NCI-H1105 treated with DMSO at 0.1 percent for 48 hours (cell line): Measurements from ENCODE around the gene LDB3.
"Not testable (repeated sequence)": the region's sequence is repeated elsewhere in the genome, so short reads cannot be mapped to it uniquely, and the experiment has no call there.

Source experiments
- DNase-seq: peaks from one replicate; lab custom pipeline; 2025; lab: John Stamatoyannopoulos, UW

LDB3 gene, protein sequence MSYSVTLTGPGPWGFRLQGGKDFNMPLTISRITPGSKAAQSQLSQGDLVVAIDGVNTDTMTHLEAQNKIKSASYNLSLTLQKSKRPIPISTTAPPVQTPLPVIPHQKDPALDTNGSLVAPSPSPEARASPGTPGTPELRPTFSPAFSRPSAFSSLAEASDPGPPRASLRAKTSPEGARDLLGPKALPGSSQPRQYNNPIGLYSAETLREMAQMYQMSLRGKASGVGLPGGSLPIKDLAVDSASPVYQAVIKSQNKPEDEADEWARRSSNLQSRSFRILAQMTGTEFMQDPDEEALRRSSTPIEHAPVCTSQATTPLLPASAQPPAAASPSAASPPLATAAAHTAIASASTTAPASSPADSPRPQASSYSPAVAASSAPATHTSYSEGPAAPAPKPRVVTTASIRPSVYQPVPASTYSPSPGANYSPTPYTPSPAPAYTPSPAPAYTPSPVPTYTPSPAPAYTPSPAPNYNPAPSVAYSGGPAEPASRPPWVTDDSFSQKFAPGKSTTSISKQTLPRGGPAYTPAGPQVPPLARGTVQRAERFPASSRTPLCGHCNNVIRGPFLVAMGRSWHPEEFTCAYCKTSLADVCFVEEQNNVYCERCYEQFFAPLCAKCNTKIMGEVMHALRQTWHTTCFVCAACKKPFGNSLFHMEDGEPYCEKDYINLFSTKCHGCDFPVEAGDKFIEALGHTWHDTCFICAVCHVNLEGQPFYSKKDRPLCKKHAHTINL

DNA sequence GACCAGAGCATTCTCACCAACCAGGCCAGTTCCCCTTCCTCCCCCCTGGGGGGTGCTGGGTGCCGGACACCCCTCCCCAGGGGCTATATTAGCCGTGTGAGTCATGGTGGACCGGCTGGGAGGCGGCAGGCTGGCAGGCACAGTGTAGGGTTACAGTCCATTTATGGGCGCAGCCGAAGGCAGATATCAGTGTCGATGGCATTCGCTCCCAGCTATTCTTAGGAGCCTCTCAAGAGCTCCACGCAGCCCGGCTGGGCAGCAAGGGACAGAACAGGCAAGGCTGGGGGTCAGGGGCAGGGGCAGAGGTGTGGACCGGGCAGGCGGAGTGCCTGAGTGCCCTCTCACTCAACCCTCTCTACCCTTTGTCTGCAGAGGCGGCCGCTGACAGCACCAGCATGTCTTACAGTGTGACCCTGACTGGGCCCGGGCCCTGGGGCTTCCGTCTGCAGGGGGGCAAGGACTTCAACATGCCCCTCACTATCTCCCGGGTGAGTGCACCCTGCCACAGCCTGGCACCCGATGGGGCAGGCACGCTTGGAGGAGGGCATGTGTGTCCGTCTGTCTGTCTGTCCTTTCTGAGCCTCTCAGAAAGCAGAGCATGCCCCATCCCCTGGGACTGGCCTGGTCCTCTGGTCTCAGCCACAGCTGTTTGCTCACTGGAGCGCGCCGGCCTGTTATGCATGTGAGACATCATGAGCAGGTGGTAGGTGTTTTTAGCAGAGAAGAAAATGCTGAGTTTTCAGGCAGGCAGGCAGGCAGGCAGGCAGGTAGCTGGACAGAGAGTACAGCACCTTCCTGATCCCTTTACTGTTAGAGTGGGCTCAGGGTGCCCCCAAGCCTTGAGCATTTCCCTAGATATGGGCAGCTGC lies at the start of gene LDB3:
LDB3 (plus strand) TSS at position 215 of the 869 bp plus-strand sequence; CDS start at position 396, 181 bp downstream.
- peak; percentile 1 for DNase-seq

GRCh38 chr10:86628311-86628710 lies 40.0 kb upstream of the LDB3 start:
- no peak for DNase-seq

- DNase-seq: no peak
These were observed 38.2 kb upstream of the LDB3 start for GRCh38 chr10:86630079-86630478.

DNA sequence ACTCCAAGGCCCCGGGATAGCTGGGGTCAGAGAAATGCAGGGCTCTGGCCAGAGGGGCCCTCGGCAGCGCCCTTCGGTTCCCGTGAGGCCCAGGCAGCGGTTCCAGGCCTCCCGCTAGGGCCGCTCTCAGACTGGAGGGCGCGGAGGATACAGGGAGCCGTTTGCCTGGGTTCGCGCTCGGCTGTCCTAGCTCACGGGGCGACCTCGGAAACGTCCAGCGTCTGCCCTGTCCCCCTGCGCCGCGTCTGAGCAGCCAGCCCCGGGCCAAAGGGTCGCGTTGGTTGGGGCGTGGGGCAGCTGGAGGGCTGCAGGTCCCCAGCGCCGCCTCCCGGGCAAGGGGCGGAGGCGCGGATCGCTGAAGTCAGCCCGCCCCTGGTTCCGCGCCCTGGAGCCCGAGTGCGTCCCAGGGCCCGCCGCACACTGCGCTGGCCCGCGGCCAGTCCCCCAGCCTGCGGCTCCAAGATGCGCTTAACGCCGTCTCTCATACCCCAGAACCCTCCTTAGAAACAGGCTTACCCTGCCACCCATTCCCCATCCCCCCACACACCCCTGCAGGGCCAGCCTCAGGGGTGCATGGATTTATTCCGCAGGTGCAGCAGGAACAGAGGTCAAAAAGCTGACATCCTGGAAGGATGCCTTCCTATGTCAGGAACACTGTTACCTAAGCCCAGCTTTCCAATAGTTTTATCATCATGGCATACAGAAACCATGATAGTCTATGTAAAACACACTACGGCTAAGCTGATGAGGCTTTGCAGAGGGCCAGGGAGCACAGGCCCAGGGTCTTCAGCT lies 36.1 kb upstream of the LDB3 start:
- DNase-seq: no peak

GRCh38 chr10:86632951-86633350 lies 35.4 kb upstream of the LDB3 start:
- no peak for DNase-seq

DNA sequence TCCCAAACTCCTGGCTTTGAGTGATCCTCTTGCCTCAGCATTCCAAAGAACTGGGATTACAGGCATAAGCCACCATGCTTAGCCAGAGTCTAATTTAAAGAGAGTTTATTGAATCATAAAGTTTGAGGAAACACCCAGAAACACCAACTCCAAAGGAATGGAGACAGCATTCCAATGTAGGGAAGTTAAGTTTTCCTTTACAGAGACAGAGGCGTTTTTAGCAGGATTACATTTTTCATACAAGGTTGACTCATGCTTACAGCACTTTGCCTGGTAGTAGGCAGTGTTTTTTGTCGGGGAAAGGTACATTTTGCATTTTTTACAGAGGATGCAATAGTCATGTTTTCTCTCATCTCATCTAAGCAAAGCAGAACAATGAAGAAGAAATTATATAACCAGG lies 32.9 kb upstream of the LDB3 start:
- no peak for DNase-seq

- no peak for DNase-seq
These were observed 32.0 kb upstream of the LDB3 start for GRCh38 chr10:86636311-86636710.

DNA sequence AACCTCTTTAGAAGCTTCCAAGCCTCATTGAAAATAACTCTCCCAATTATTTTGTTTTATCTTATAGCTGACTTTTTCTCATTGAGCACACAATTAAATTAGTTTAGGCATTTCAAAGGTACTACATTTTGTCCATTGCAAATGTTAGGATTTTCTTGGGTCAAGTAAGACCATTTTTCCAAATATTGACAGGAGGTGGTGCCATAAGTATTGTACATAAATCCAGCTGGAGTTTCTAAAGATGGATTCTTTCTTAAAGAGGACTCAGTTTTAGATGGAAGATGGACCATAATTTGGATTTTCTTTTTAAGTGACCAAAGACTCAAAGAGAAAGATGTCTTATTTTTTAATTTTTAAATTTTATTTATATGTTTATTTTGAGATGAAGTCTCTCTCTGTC lies 26.3 kb upstream of the LDB3 start:
- no peak for DNase-seq

DNA sequence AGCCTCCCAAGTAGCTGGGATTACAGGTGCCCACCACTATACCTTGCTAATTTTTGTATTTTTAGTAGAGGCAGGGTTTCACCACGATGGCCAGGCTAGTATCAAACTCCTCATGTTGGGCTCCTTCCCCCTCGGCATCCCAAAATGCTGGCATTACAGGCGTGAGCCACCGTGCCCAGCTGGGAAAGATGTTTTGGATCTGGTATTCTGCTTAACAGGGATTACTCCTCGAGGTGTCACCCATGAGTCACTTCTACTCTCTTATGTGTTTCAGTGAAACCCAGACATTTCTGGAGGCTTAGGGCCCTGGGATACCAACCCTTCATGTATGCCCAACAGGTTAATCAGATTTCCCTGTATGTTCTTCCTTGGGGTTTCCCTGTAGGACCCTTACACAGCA lies 25.8 kb upstream of the LDB3 start:
- no peak for DNase-seq

DNA sequence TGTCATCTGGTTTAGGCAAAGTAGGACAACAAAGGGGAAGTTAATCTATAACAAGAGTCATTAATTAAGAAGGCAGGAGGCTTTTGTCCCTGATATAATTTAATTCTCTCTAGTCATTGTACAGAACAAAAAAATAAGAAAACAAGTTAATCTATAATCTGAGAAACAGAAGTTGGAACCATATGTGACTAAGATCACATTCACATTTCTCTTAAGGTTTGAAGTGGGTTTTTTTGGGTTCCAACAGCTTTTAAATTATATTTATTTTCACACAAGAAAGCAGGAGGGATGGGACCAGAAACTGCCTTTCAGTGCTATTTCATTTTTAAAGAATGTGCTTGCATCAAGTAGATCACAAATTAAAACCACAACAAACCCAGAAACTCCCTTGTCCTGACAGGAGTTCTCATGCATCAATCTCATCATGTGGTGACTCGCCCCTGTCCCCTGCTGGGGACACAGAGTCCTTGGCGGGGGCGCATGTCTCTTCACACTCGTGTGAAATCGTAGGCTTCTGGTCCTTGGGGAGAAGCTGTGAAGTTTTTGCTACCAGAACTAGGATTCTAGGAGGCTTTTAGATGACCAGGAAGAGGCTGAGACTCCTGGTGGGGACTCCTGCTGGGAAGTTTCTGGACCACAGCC lies 24.0 kb upstream of the LDB3 start:
- DNase-seq: no peak

DNA sequence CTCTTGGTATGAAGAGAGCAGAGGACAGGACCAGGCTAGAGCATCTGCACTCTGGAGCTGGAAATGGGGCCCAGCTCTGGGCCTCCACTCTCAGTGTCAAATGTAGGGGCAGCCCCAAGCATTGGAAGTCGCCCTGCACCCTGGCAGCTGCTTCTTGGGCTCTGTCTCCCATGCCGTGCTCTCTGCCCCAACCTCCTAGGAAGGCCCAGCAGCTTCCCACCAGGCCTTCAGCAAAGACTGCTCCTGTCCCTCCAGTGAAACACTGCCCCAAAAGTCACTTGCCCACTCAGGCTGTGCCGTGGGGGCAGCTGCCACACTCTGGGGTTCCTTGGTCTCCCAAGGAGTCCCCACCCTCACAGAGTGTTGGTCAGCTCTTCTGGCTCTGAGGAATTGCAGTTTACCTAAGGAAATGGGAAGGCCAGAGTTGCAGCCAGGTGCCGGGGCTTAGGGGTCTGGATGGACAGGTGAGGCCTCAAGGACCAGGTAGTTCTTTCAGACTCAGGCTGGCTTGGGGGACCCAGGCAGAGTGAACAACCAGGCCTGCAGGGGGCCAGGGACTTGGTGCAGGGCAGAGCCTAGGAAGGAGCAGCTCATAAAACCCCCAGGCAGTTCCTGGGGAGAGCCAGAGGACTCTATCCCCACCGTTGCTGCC lies 23.4 kb upstream of the LDB3 start:
- DNase-seq: no peak

DNA sequence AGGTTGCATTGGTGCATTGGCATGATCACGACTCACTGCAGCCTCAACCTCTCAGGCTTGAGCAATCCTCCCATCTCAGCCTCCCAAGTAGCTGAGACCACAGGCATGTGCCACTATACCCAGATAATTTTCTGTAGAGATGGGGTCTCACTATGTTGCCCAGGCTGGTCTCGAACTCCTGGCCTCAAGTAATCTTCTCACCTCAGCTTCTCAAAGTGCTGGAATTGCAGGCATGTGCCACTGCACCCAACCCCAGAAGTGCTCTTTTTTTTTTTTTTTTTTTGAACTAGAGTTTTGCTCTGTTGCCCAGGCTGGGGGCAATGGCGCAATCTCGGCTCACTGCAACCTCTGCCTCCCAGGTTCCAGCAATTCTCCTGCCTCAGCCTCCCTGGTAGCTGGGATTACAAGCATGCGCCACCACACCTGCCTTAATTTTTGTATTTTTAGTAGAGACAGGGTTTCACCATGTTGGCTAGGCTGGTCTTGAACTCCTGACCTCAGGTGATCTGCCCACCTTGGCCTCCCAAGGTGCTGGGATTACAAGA lies 22.6 kb upstream of the LDB3 start:
- not testable (repeated sequence) for DNase-seq

DNA sequence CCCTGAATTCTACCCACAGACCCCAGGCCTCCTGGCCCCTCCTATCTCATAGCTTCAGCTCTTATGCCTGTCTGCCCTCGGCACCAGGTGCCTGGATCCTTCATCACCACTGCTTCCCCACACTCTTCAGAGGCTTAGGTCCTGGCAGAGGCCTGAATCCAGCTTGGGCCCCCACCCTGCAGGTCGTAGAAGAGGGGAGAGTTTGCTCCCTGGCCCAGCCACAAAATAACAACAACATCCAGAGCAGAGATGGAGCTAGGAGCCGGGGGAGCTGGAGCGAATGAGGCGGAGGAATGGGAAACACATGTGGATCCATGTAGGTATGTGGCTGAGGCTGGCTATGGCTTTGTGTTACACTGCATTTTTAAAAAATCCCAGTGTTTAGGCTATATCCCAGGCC lies 21.8 kb upstream of the LDB3 start:
- DNase-seq: no peak

GRCh38 chr10:86646933-86647332 lies 21.4 kb upstream of the LDB3 start:
- DNase-seq: no peak

DNA sequence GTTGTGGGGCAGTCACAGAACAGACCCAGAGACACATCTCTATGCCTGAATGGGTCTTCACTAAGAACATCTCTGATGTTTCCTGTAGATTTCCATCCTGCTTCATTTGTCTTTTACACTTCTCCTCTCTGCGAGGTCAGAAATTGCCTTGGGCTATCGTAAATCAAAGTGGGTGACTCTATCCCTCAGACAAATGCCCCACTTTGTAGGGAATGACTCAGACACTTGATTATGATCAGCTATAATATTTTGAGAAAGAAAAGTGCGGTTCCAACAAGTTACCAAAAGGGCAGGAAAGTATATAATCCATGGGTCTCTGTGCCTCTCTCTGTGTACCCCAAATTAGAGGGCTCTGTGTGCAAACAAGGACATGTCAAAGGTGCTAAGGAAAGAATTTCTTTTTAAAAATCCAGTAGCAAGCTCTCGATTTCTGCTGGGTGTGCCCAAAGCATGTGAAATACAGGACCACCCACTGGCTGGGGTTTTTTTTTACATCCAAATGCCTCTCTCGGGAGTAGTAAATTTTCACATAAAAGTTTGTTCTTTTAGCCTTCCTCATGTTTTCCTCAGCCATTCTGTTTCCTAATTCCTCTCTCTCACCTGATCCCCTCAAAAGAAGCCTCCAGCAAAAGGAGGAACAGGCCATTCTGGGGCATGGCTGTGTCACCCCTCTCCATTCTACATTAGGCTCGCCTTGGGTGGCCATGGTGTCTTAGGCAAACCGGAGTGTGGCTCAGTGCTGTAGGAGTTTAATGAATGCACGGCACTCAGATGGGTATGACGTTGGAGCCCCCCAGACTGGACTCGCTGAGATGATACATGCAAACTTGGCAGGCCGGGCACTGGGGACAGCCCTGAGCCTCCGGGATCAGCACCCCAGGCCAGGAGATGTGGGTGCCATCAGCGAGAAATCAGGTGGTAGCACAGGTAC lies 20.3 kb upstream of the LDB3 start:
- DNase-seq: no peak

DNA sequence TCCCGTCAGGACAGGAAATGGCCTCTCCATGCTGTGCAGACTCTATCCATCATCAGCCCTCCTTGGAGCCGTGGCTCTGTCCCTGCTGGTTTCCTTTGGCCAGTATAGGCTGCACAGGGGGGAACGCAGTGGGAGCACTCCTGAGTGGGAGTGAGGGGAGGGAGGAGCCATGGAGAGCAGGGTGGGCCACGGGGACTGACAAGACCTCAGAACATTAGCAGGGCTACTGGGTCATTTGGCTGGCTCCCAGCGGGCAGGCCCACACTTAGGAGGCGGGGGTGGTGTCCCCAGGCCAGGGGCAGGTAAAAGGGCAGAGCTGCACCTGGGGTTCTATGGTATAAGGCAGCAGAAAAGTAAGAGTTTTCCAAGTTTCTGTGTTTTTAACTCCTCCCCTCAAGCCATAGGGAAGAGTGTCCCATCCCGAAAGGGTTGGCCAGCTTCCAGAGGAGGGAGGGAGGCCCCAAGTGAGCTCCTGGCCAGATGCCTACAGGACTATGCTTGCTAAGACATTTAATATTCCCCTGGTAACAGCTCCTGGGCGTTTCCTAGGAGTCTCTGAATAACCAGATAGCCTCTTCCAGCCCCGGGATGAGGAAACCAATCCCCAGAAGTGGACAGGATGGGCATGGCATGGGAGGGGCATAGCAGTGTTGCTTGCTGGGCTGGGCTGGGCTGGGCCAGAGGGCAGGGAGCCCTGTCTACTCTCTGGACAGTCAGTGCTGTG lies 19.4 kb upstream of the LDB3 start:
- no peak for DNase-seq

- DNase-seq: no peak
These were observed 18.7 kb upstream of the LDB3 start for GRCh38 chr10:86649471-86650150.

- no peak for DNase-seq
These were observed 18.2 kb upstream of the LDB3 start for GRCh38 chr10:86650151-86650550.
